IMR-90 (cell line): ENCODE measurements around the gene MYO9A.

ENCODE experiments used
- BHLHE40 ChIP-seq: fragments of 150-350 bp; IDR thresholded peaks from 2 replicates; pipeline ENCODE4 v1.6.1; 2016; ENCODE audit warnings: mild to moderate bottlenecking, low read depth, low read length
- CEBPB ChIP-seq: IDR thresholded peaks from 2 replicates; pipeline ENCODE4 v1.6.1; 2012; ENCODE audit warnings: low read depth, low read length, improper control_type of control experiment
- CHD1 ChIP-seq: IDR thresholded peaks from 2 replicates; pipeline ENCODE4 v1.6.1; 2012; ENCODE audit warnings: low read depth, low read length, improper control_type of control experiment
- CTCF ChIP-seq: conservative IDR thresholded peaks from 2 replicates; pipeline ENCODE4 v1.5.1; 2012; ENCODE audit warnings: mild to moderate bottlenecking, low read depth, low read length, improper control_type of control experiment
- FOS ChIP-seq: fragments of 150-350 bp; IDR thresholded peaks from 2 replicates; pipeline ENCODE4 v1.6.1; 2016; ENCODE audit warnings: low read depth, low read length
- POLR2A ChIP-seq: IDR thresholded peaks from 2 replicates; pipeline ENCODE4 v1.6.1; 2012; ENCODE audit warnings: mild to moderate bottlenecking, low read depth, low read length
- RAD21 ChIP-seq: IDR thresholded peaks from 2 replicates; pipeline ENCODE4 v1.6.1; 2012; ENCODE audit warnings: low read length, improper control_type of control experiment
- RCOR1 ChIP-seq: IDR thresholded peaks from 2 replicates; pipeline ENCODE4 v1.6.1; 2012; ENCODE audit warnings: mild to moderate bottlenecking, low read length, improper control_type of control experiment; ENCODE audit not compliant: insufficient replicate concordance
- RFX5 ChIP-seq: IDR thresholded peaks from 2 replicates; pipeline ENCODE4 v1.8.0; 2012; ENCODE audit warnings: low read depth, mild to moderate bottlenecking, low read length, moderate library complexity
- SMC3 ChIP-seq: fragments of 150-350 bp; IDR thresholded peaks from 2 replicates; pipeline ENCODE4 v1.6.1; 2016; ENCODE audit warnings: low read depth, mild to moderate bottlenecking, antibody characterized with exemption, low read length, moderate library complexity
- TF ChIP-seq, protein P1 (sequence below): fragments of 150-350 bp; IDR thresholded peaks from 2 replicates; pipeline ENCODE4 v1.6.1; 2016; ENCODE audit warnings: low read depth, mild to moderate bottlenecking, low read length, moderate library complexity, borderline replicate concordance

DNA sequence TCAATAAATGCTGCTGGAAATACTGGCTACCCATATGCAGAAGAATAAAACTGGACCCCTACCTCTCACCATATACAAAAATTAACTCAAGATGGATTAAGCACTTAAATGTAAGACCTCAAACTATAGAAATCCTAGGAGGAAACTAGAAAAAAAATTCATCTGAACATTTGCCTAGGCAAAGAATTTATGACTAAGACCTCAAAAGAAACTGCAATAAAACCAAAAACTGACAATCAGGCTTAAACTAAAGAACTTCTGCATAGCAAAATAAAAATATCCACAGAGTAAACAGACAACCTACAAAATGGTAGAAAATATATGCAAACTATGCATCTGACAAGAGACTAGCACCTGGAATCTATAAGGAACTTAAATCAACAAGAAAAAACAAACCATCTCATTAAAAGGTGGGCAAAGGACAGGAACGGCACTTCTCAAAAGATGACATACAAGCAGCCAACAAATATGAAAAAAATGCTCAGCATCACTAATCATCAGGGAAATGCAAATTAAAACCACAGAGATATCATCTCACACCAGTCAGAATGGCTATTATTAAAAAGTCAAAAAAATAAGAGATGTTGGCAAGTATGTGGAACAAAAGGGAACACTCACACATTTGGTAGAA, 47.0 kb downstream of the MYO9A start:
- TF ChIP-seq FOS (no peak), CTCF (no peak), CHD1 (no peak), BHLHE40 (no peak), CEBPB (no peak), POLR2A (no peak), RCOR1 (no peak), RFX5 (no peak), SMC3 (no peak), RAD21 (no peak)
- TF ChIP-seq, protein P1, sequence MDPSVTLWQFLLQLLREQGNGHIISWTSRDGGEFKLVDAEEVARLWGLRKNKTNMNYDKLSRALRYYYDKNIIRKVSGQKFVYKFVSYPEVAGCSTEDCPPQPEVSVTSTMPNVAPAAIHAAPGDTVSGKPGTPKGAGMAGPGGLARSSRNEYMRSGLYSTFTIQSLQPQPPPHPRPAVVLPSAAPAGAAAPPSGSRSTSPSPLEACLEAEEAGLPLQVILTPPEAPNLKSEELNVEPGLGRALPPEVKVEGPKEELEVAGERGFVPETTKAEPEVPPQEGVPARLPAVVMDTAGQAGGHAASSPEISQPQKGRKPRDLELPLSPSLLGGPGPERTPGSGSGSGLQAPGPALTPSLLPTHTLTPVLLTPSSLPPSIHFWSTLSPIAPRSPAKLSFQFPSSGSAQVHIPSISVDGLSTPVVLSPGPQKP, result no peak
